Loucy (cell line): ENCODE measurements around the gene CCIN.

ENCODE experiments used
- H2AFZ ChIP-seq: fragments of 200-600 bp; sonication (generic); 2 replicates; pipeline ENCODE4 v1.6.0; 2016; ENCODE audit warnings: antibody characterized with exemption, mild to moderate bottlenecking, low read length, moderate library complexity
- H3F3A ChIP-seq: fragments of 200-600 bp; 2 replicates; pipeline ENCODE4 v1.6.0; 2016; ENCODE audit warnings: antibody characterized with exemption, low read depth, mild to moderate bottlenecking
- H3K27me3 ChIP-seq: fragments of 200-600 bp; sonication (generic); 2 replicates; pipeline ENCODE4 v1.6.1; 2014; ENCODE audit warnings: low read length, mild to moderate bottlenecking; ENCODE audit not compliant: insufficient read depth, poor library complexity, severe bottlenecking
- H3K36me3 ChIP-seq: fragments of 200-600 bp; sonication (generic); 2 replicates; pipeline ENCODE4 v1.6.1; 2016; ENCODE audit warnings: low read length; ENCODE audit not compliant: insufficient read depth
- H3K4me1 ChIP-seq: fragments of 200-600 bp; sonication (generic); 2 replicates; pipeline ENCODE4 v1.5.1; 2014; ENCODE audit warnings: low read length, mild to moderate bottlenecking; ENCODE audit not compliant: insufficient read depth, poor library complexity, severe bottlenecking
- H3K4me2 ChIP-seq: fragments of 200-600 bp; sonication (generic); 2 replicates; pipeline ENCODE4 v1.6.0; 2014; ENCODE audit warnings: antibody characterized with exemption, low read length, low read depth, mild to moderate bottlenecking; ENCODE audit not compliant: poor library complexity, severe bottlenecking
- H3K4me3 ChIP-seq: fragments of 200-600 bp; sonication (generic); 2 replicates; pipeline ENCODE4 v1.5.1; 2014; ENCODE audit warnings: low read length, mild to moderate bottlenecking, mixed read lengths; ENCODE audit not compliant: poor library complexity, severe bottlenecking
- H3K79me2 ChIP-seq: fragments of 200-600 bp; sonication (generic); 2 replicates; pipeline ENCODE4 v1.6.1; 2014; ENCODE audit warnings: low read length; ENCODE audit not compliant: insufficient read depth
- H3K9ac ChIP-seq: fragments of 200-600 bp; sonication (generic); 2 replicates; pipeline ENCODE4 v1.6.0; 2014; ENCODE audit warnings: mild to moderate bottlenecking, low read depth, low read length, moderate library complexity; ENCODE audit not compliant: poor library complexity, severe bottlenecking
- H3K9me2 ChIP-seq: fragments of 200-600 bp; sonication (generic); replicated peaks from 2 replicates; pipeline ENCODE4 v1.6.1; 2016; ENCODE audit warnings: low read depth, low read length, mixed read lengths
- H3K9me3 ChIP-seq: fragments of 200-600 bp; sonication (generic); 2 replicates; pipeline ENCODE4 v1.6.1; 2014; ENCODE audit warnings: mild to moderate bottlenecking, antibody characterized with exemption, low read length, low read depth; ENCODE audit not compliant: insufficient read depth
- H4K20me1 ChIP-seq: fragments of 200-600 bp; sonication (generic); 2 replicates; pipeline ENCODE4 v1.6.0; 2014; ENCODE audit warnings: antibody characterized with exemption, low read length, mild to moderate bottlenecking; ENCODE audit not compliant: insufficient read depth, poor library complexity, severe bottlenecking
- CTCF ChIP-seq: fragments of 200-600 bp; sonication (generic); conservative IDR thresholded peaks from 2 replicates; pipeline ENCODE4 v1.5.1; 2014; ENCODE audit warnings: mild to moderate bottlenecking, antibody characterized with exemption, low read length
- EZH2phosphoT487 ChIP-seq: fragments of 200-600 bp; IDR thresholded peaks from 2 replicates; pipeline ENCODE4 v1.6.1; 2018; ENCODE audit warnings: antibody characterized with exemption, mild to moderate bottlenecking, moderate library complexity, borderline replicate concordance

Gene CCIN

GRCh38 chr9:36217256-36217968 is 48.2 kb downstream of the CCIN start:
- no peak overlapping the region for H3K4me2 ChIP-seq
- no peak overlapping the region for H3K4me3 ChIP-seq
- no peak overlapping the region for H3K9ac ChIP-seq
- H2AFZ ChIP-seq = no peak overlapping the region
- H4K20me1 ChIP-seq = peaks cover 13% of the 10 kb centered on the region
- H3K79me2 ChIP-seq = peaks cover 28% of the 10 kb centered on the region; the same call in 1 of the 2 replicates
- H3K9me2 ChIP-seq = no peaks in the 10 kb centered on the region
- peaks cover 2% of the 10 kb centered on the region; the same call in 1 of the 2 replicates for H3K9me3 ChIP-seq
- peaks cover 15% of the 10 kb centered on the region for H3K4me1 ChIP-seq
- no peaks in the 10 kb centered on the region for H3F3A ChIP-seq
- H3K36me3 ChIP-seq = peaks cover 89% of the 10 kb centered on the region
- H3K27me3 ChIP-seq = no peaks in the 10 kb centered on the region
- TF ChIP-seq CTCF (no peak), EZH2phosphoT487 (no peak)

DNA sequence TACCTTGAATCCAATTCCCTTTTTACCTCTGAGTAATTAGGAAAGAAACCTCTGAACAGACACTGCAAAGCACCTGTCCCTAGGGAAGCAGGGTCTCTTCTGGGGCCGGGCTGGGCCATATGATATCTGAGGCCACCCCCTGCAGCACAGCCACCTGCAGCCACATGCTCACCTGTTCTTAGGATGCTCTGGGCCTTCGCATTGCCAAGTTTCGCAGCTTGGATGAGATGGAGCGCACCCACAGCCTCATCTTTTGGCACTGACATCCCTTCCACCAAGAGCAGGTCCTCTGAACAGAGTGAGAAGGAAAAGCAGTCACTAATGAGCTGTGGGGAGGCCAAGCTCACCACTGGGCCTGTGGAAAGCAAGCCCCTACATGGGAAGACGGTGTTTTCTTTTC is 48.8 kb downstream of the CCIN start:
- no peak overlapping the region for H3K9ac ChIP-seq
- H2AFZ ChIP-seq = no peak overlapping the region
- no peak overlapping the region for H3K4me3 ChIP-seq
- no peaks in the 10 kb centered on the region for H3F3A ChIP-seq
- peaks cover 89% of the 10 kb centered on the region for H3K36me3 ChIP-seq
- no peak overlapping the region for H3K4me2 ChIP-seq
- TF ChIP-seq CTCF (no peak), EZH2phosphoT487 (no peak)
- no peaks in the 10 kb centered on the region for H3K27me3 ChIP-seq
- H3K9me3 ChIP-seq = peaks cover 8% of the 10 kb centered on the region; the same call in 1 of the 2 replicates
- peaks cover 11% of the 10 kb centered on the region for H3K4me1 ChIP-seq
- no peaks in the 10 kb centered on the region for H3K9me2 ChIP-seq
- peaks cover 22% of the 10 kb centered on the region; the same call in 1 of the 2 replicates for H3K79me2 ChIP-seq
- peaks cover 9% of the 10 kb centered on the region for H4K20me1 ChIP-seq

DNA sequence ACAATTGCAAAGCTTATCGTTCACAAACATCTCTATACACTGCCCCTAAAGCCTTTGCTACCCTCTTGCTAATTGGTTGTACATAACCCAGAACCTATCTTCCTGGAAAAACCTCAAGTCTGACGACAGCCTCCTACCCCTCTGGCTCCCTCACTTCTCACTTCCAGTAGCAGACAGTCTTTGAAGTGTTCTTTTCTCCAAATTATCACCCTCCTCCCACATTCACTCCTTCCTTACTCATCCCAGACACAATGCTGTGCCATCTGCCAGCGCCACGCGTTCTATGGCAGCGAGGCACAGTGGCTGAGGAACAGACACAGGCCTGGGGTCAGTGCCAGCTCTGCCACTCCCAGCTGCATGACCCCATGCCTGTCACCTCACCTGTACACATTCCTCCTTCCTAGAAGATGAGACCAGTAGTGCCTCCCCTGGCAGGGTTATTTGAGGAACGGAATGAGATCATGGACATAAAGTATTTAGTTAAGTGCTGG is 49.3 kb downstream of the CCIN start:
- Histone ChIP-seq H2AFZ (no peak overlapping the region), H3K9ac (no peak overlapping the region), H3K9me3 (peaks cover 9% of the 10 kb centered on the region; the same call in 1 of the 2 replicates), H3K4me2 (no peak overlapping the region), H3K36me3 (peaks cover 91% of the 10 kb centered on the region), H3K4me1 (peaks cover 7% of the 10 kb centered on the region), H3K79me2 (peaks cover 18% of the 10 kb centered on the region; the same call in 1 of the 2 replicates), H3K27me3 (no peaks in the 10 kb centered on the region), H4K20me1 (peaks cover 6% of the 10 kb centered on the region), H3K4me3 (no peak overlapping the region), H3K9me2 (no peaks in the 10 kb centered on the region), H3F3A (no peaks in the 10 kb centered on the region)
- no peak for TF ChIP-seq CTCF
- no peak for TF ChIP-seq EZH2phosphoT487
